Panc1 (cell line): ENCODE data around the gene SUPT16H. TPM values are rescaled to one million over a fixed set of nuclear protein-coding genes. Genes with fewer than 3 reads are reported as not detected.

Experiments used
- ATAC-seq: fragments of 200-7000 bp; cut with Tn5 transposase; 2 replicates; pipeline ENCODE4 v1.9.1; 2020; ENCODE audit warnings: mild to moderate bottlenecking, moderate library complexity
- Bru-seq: library from RNA; stranded (reverse); fragments of 400-500 nt; gene quantifications from one replicate; lab custom pipeline; 2021; lab: Mats Ljungman, UMichigan
- BruChase-seq, 2 experiments: library from RNA; stranded (reverse); fragments of 400-500 nt; gene quantifications; one replicate each; lab custom pipeline; 2021; lab: Mats Ljungman, UMichigan
- BruUV-seq: library from RNA; stranded (reverse); fragments of 400-500 nt; replicated peaks from 2 replicates; lab custom pipeline; 2021; lab: Mats Ljungman, UMichigan
- CTCF ChIA-PET: fragments of 300-600 bp; sonication (Branson Sonifier 250); formaldehyde crosslinking; loops from one replicate; lab custom pipeline; 2022; ENCODE audit warnings: antibody characterized with exemption; lab: Charles Lee
- POLR2A ChIA-PET: fragments of 300-600 bp; sonication (Branson Sonifier 250); formaldehyde crosslinking; loops from one replicate; lab custom pipeline; 2022; ENCODE audit warnings: antibody characterized with exemption; lab: Charles Lee
- DNase-seq: peaks from one replicate; pipeline ENCODE4 v3.0.0-alpha.2; 2010; ENCODE audit warnings: low read depth, low spot score
- H3K27ac ChIP-seq: 2 replicates; pipeline ENCODE4 v1.5.1; 2011; ENCODE audit warnings: mild to moderate bottlenecking, low read length, inconsistent platforms
- H3K27me3 ChIP-seq: fragments of 200-500 bp; sonication (Bioruptor generic); 2 replicates; pipeline ENCODE4 v1.6.0; 2014; ENCODE audit warnings: low read length, inconsistent platforms; ENCODE audit not compliant: control insufficient read depth, insufficient read depth
- H3K36me3 ChIP-seq: fragments of 200-500 bp; sonication (Bioruptor generic); 2 replicates; pipeline ENCODE4 v1.5.1; 2014; ENCODE audit warnings: inconsistent platforms, mild to moderate bottlenecking, low read length, moderate library complexity; ENCODE audit not compliant: control insufficient read depth, insufficient read depth
- H3K4me1 ChIP-seq: 2 replicates; pipeline ENCODE4 v1.5.1; 2011; ENCODE audit warnings: inconsistent platforms, mild to moderate bottlenecking, low read length, moderate library complexity; ENCODE audit not compliant: control insufficient read depth, insufficient read depth
- H3K4me3 ChIP-seq, 2 experiments: 2 replicates each; pipeline ENCODE4 v1.5.1; 2011 to 2012; ENCODE audit warnings: low read depth in 2 of 2, low read length in 2 of 2, mild to moderate bottlenecking in 2 of 2, inconsistent platforms in 1 of 2, moderate library complexity in 1 of 2
- H3K9me3 ChIP-seq: fragments of 200-500 bp; sonication (Bioruptor generic); 2 replicates; pipeline ENCODE4 v1.5.1; 2014; ENCODE audit warnings: low read depth, mild to moderate bottlenecking, inconsistent platforms, low read length, moderate library complexity; ENCODE audit not compliant: control insufficient read depth, insufficient read depth
- POLR2AphosphoS5 ChIP-seq: IDR thresholded peaks from 2 replicates; pipeline ENCODE4 v1.6.1; 2012; ENCODE audit warnings: mild to moderate bottlenecking, low read depth, low read length, moderate library complexity
- SIN3A ChIP-seq: IDR thresholded peaks from 2 replicates; pipeline ENCODE4 v1.6.1; 2012; ENCODE audit warnings: low read depth, mild to moderate bottlenecking, low read length, moderate library complexity, borderline replicate concordance; ENCODE audit not compliant: insufficient read depth
- TCF7L2 ChIP-seq: IDR thresholded peaks from 2 replicates; pipeline ENCODE4 v1.6.1; 2011; ENCODE audit warnings: mild to moderate bottlenecking, low read depth, low read length, inconsistent platforms
- in situ Hi-C: cut with HindIII; loops from 2 replicates; pipeline ENCODE4 v1.10.0; 2016; ENCODE audit warnings: low sequenced_read_pairs, low pct_unique_long_range_greater_than_20kb
- intact Hi-C: fragments of 100-400 bp; cut with micrococcal nuclease; formaldehyde crosslinking; loops from one replicate; pipeline ENCODE4 v1.10.0; 2022; ENCODE audit not compliant: unreplicated experiment
- long read RNA-seq: library from polyadenylated mRNA; unstranded; transcript quantifications from one replicate; pipeline ENCODE4 v2.0.0, GENCODE V29; 2021; ENCODE audit not compliant: unreplicated experiment
- polyA plus RNA-seq: library from polyadenylated mRNA; unstranded; fragments of >200 nt; gene quantifications from one replicate; pipeline ENCODE4 v1.2.1, GENCODE V29; 2012; ENCODE audit warnings: missing spikeins; ENCODE audit not compliant: insufficient read length
- total RNA-seq: library from RNA; stranded (reverse); gene quantifications from one replicate; pipeline ENCODE4 v1.2.1, GENCODE V29; 2021; ENCODE audit not compliant: unreplicated experiment
- TF ChIP-seq, protein P1 (sequence below), 2 experiments: IDR thresholded peaks; 2 replicates each; pipeline ENCODE4 v1.6.1; 2011 to 2012; ENCODE audit warnings: low read depth in 2 of 2, control low read depth in 1 of 2, low read length in 1 of 2, mild to moderate bottlenecking in 1 of 2, moderate library complexity in 1 of 2; ENCODE audit not compliant: insufficient read depth in 1 of 2
- TF ChIP-seq, protein P2 (sequence below): fragments of 450-650 bp; IDR thresholded peaks from 2 replicates; pipeline ENCODE4 v1.5.1; 2017; ENCODE audit warnings: mild to moderate bottlenecking

The SUPT16H gene
- total RNA-seq = 84.5 TPM
- polyA plus RNA-seq = 49.8 TPM
- percentile 93 among the genes with signal in this experiment for Bru-seq, nascent RNA
- percentile 95 among the genes with signal in this experiment for BruChase-seq, experiment 1, labeled RNA remaining after a 2-hour chase
- percentile 98 among the genes with signal in this experiment for BruChase-seq, experiment 2, labeled RNA remaining after a 6-hour chase
- long read RNA-seq, full-length matches to known transcripts = 253 of 380 reads
- long read RNA-seq, partial matches to known transcripts = 94 of 380 reads
- long read RNA-seq, other reads (novel, unspliced or antisense) = 33 of 380 reads

DNA sequence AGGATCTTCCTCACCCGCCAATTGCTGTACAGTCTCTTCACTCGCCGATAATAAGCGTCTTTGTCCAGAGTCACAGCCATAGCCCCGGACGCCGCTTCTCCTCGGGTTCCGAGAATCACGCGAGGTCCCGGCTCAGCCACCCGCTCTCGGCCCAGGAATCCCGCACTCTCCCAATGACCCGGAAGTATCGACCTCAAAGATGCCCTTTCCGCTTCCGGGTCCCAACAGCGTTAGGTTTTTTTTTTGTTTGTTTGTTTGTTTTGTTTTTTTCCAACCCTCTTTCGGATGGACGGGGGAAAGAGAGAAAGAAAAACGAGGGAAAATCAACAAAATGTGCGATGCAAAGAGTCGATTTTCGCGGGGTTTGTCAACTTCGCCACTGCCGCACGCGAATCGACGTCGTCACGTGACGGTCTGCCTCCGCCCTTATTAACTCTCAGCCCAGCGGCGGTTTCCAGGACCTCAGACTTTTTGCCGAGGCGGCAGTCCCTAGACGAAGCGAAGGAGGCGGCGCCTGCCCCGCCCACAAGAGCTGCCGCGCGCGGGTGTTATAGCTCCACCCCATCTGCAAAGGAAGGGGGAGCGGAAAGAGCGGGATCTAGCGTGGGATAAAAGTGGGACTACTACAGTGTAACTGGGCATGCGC lies at the start of gene SUPT16H:
TSS of gene SUPT16H (minus strand) at position 172 of the 646 bp plus-strand sequence. CDS start at position 80, 92 bp downstream.
- TF ChIP-seq POLR2AphosphoS5 (peak; percentile 63), TCF7L2 (peak; percentile 24; the same call in 1 of the 2 replicates), SIN3A (0 out of 2 replicates have a peak, but pooled peaks have one; percentile 43)
- TF ChIP-seq, protein P1, sequence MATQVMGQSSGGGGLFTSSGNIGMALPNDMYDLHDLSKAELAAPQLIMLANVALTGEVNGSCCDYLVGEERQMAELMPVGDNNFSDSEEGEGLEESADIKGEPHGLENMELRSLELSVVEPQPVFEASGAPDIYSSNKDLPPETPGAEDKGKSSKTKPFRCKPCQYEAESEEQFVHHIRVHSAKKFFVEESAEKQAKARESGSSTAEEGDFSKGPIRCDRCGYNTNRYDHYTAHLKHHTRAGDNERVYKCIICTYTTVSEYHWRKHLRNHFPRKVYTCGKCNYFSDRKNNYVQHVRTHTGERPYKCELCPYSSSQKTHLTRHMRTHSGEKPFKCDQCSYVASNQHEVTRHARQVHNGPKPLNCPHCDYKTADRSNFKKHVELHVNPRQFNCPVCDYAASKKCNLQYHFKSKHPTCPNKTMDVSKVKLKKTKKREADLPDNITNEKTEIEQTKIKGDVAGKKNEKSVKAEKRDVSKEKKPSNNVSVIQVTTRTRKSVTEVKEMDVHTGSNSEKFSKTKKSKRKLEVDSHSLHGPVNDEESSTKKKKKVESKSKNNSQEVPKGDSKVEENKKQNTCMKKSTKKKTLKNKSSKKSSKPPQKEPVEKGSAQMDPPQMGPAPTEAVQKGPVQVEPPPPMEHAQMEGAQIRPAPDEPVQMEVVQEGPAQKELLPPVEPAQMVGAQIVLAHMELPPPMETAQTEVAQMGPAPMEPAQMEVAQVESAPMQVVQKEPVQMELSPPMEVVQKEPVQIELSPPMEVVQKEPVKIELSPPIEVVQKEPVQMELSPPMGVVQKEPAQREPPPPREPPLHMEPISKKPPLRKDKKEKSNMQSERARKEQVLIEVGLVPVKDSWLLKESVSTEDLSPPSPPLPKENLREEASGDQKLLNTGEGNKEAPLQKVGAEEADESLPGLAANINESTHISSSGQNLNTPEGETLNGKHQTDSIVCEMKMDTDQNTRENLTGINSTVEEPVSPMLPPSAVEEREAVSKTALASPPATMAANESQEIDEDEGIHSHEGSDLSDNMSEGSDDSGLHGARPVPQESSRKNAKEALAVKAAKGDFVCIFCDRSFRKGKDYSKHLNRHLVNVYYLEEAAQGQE (IDR thresholded peaks at IDR 0.05; ENCODE audit: insufficient read depth in 1 of 2, low read depth in 2 of 2, low read length in 1 of 2) = no peak
- Histone ChIP-seq H3K27me3 (no peaks in the 10 kb centered on the region), H3K4me1 (peaks cover 25% of the 10 kb centered on the region), H3K27ac (peak within 1 kb of the TSS; percentile 97), H3K36me3 (peaks cover 11% of the 10 kb centered on the region), H3K4me3 (peak within 1 kb of the TSS; percentile 91 to 96), H3K9me3 (no peaks in the 10 kb centered on the region)
- ATAC-seq (peak; percentile 97), DNase-seq (peak; percentile 81)
- POLR2A ChIA-PET = interaction anchor here (0.6 to 0.7 kb wide), 3 partner anchors 40 to 180 kb away, joined by 3 to 9 read pairs (median 3); no protein-coding TSS in a partner anchor
- CTCF ChIA-PET = interaction anchor here (0.6 kb wide), 1 partner anchor 1803 kb away, joined by 3 read pairs; no protein-coding TSS in a partner anchor
- TSS peak; percentile 91 for BruUV-seq
- in situ Hi-C loops (no loop called here), intact Hi-C loops (no loop called here)

DNA sequence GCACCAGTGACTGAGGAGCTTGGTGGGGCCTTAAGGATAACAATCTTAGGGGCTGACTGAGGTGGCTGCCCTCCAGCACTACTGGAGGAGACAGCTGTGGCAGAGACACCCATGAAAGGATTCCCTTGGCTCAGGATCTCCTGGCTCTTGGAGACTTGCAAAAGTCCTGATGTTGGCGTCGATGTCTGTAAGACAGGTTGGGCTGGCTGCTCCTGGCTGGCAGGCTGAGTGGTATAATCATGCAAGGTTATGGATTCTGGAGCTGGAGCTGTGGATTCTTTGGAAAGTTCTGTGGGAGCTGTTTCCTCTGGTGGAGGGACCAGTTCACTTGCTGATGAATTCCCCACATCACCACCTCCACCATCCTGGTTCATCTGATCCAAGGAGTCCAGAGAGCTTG lies 47.3 kb upstream of the SUPT16H start:
- ATAC-seq (no peak), DNase-seq (no peak)
- BruUV-seq = no TSS peak
- in situ Hi-C loops = no loop called here
- POLR2A ChIA-PET = no interaction called here
- H3K36me3 ChIP-seq = peaks cover 15% of the 10 kb centered on the region
- intact Hi-C loops = no loop called here
- H3K27ac ChIP-seq = no peak overlapping the region
- H3K9me3 ChIP-seq = no peaks in the 10 kb centered on the region
- CTCF ChIA-PET = no interaction called here
- no peaks in the 10 kb centered on the region; the same call in 1 of the 2 replicates for H3K4me1 ChIP-seq
- H3K27me3 ChIP-seq = no peaks in the 10 kb centered on the region
- H3K4me3 ChIP-seq = no peak overlapping the region
- no peak for TF ChIP-seq POLR2AphosphoS5
- TF ChIP-seq, protein P1 (IDR thresholded peaks at IDR 0.05; ENCODE audit: insufficient read depth in 1 of 2, low read depth in 2 of 2, low read length in 1 of 2) = no peak
- no peak for TF ChIP-seq TCF7L2
- TF ChIP-seq SIN3A = no peak
- TF ChIP-seq, protein P2, sequence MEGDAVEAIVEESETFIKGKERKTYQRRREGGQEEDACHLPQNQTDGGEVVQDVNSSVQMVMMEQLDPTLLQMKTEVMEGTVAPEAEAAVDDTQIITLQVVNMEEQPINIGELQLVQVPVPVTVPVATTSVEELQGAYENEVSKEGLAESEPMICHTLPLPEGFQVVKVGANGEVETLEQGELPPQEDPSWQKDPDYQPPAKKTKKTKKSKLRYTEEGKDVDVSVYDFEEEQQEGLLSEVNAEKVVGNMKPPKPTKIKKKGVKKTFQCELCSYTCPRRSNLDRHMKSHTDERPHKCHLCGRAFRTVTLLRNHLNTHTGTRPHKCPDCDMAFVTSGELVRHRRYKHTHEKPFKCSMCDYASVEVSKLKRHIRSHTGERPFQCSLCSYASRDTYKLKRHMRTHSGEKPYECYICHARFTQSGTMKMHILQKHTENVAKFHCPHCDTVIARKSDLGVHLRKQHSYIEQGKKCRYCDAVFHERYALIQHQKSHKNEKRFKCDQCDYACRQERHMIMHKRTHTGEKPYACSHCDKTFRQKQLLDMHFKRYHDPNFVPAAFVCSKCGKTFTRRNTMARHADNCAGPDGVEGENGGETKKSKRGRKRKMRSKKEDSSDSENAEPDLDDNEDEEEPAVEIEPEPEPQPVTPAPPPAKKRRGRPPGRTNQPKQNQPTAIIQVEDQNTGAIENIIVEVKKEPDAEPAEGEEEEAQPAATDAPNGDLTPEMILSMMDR = no peak
